GM23338 (cell line): ENCODE data around the gene FITM2. TPM values are rescaled to one million over a fixed set of nuclear protein-coding genes. Genes with fewer than 3 reads are reported as not detected.

ENCODE experiments used
- ATAC-seq: fragments of 200-7000 bp; cut with Tn5 transposase; 3 replicates; pipeline ENCODE4 v1.9.1; 2020
- DNase-seq: peaks from one replicate; pipeline ENCODE4 v3.0.0-alpha.2; 2015; ENCODE audit warnings: low spot score
- H2AFZ ChIP-seq: fragments of 200-600 bp; sonication (generic); 2 replicates; pipeline ENCODE4 v1.8.0; 2016; ENCODE audit warnings: antibody characterized with exemption, mild to moderate bottlenecking, moderate library complexity
- H3F3A ChIP-seq: fragments of 200-600 bp; sonication (generic); replicated peaks from 2 replicates; pipeline ENCODE4 v1.8.0; 2017; ENCODE audit warnings: antibody characterized with exemption, mixed run types, low read depth
- H3K27ac ChIP-seq: fragments of 200-600 bp; sonication (generic); 2 replicates; pipeline ENCODE4 v1.6.1; 2016; ENCODE audit warnings: low read depth
- H3K27me3 ChIP-seq: fragments of 200-600 bp; sonication (generic); 2 replicates; pipeline ENCODE4 v1.8.0; 2016; ENCODE audit warnings: mild to moderate bottlenecking, mixed run types, moderate library complexity; ENCODE audit not compliant: insufficient read depth
- H3K36me3 ChIP-seq: fragments of 200-600 bp; sonication (generic); 2 replicates; pipeline ENCODE4 v1.8.0; 2016; ENCODE audit warnings: mild to moderate bottlenecking; ENCODE audit not compliant: insufficient read depth
- H3K4me1 ChIP-seq: fragments of 200-600 bp; sonication (generic); 2 replicates; pipeline ENCODE4 v1.8.0; 2016; ENCODE audit warnings: mild to moderate bottlenecking, moderate library complexity; ENCODE audit not compliant: insufficient read depth
- H3K4me2 ChIP-seq: fragments of 200-600 bp; sonication (generic); 2 replicates; pipeline ENCODE4 v1.7.1; 2017; ENCODE audit warnings: mixed run types
- H3K4me3 ChIP-seq: fragments of 200-600 bp; sonication (generic); 2 replicates; pipeline ENCODE4 v1.6.1; 2016; ENCODE audit warnings: mixed run types
- H3K79me2 ChIP-seq: fragments of 200-600 bp; sonication (generic); replicated peaks from 2 replicates; pipeline ENCODE4 v1.8.0; 2017; ENCODE audit warnings: mild to moderate bottlenecking; ENCODE audit not compliant: insufficient read depth
- H3K9me2 ChIP-seq: fragments of 200-600 bp; sonication (generic); 2 replicates; pipeline ENCODE4 v1.8.0; 2017; ENCODE audit not compliant: insufficient read depth
- H4K20me1 ChIP-seq: fragments of 200-600 bp; sonication (generic); replicated peaks from 2 replicates; pipeline ENCODE4 v1.8.0; 2017; ENCODE audit warnings: mild to moderate bottlenecking; ENCODE audit not compliant: insufficient read depth
- H3K27ac Mint-ChIP-seq: 2 replicates; pipeline ENCODE4 v1.8.0; 2020; ENCODE audit warnings: inconsistent platforms, mild to moderate bottlenecking, moderate library complexity, mixed read lengths
- H3K27me3 Mint-ChIP-seq: 3 replicates; pipeline ENCODE4 v1.8.0; 2022; ENCODE audit warnings: low read depth, mild to moderate bottlenecking, moderate library complexity, mixed read lengths, inconsistent platforms; ENCODE audit not compliant: insufficient read depth, poor library complexity
- H3K36me3 Mint-ChIP-seq: 3 replicates; pipeline ENCODE4 v1.8.0; 2021; ENCODE audit warnings: low read depth, mild to moderate bottlenecking, inconsistent platforms, moderate library complexity, mixed read lengths
- H3K4me1 Mint-ChIP-seq: 3 replicates; pipeline ENCODE4 v1.8.0; 2020; ENCODE audit warnings: mild to moderate bottlenecking, inconsistent platforms, mixed read lengths
- H3K4me3 Mint-ChIP-seq: 3 replicates; pipeline ENCODE4 v1.8.0; 2021; ENCODE audit warnings: moderate library complexity, mild to moderate bottlenecking, inconsistent platforms, mixed read lengths
- H3K9me3 Mint-ChIP-seq: 3 replicates; pipeline ENCODE4 v1.8.0; 2020; ENCODE audit warnings: moderate library complexity, mild to moderate bottlenecking, inconsistent platforms, mixed read lengths
- CREB1 ChIP-seq: fragments of 250-450 bp; sonication (Bioruptor Pico); IDR thresholded peaks from 2 replicates; pipeline ENCODE4 v1.5.0; 2020; ENCODE audit warnings: low read depth, mild to moderate bottlenecking, moderate library complexity
- EZH2phosphoT487 ChIP-seq: fragments of 200-600 bp; sonication (generic); IDR thresholded peaks from one replicate; pipeline ENCODE4 v1.8.1; 2018; ENCODE audit warnings: antibody characterized with exemption; ENCODE audit not compliant: unreplicated experiment
- JUNB ChIP-seq: IDR thresholded peaks from one replicate; pipeline ENCODE4 v1.6.1; 2016; ENCODE audit warnings: antibody characterized with exemption; ENCODE audit not compliant: unreplicated experiment
- NANOG ChIP-seq: IDR thresholded peaks from 2 replicates; pipeline ENCODE4 v1.6.1; 2016; ENCODE audit warnings: antibody characterized with exemption, borderline replicate concordance
- REST ChIP-seq: IDR thresholded peaks from one replicate; pipeline ENCODE4 v1.6.1; 2018; ENCODE audit warnings: antibody characterized with exemption; ENCODE audit not compliant: unreplicated experiment
- STAT1 ChIP-seq: IDR thresholded peaks from one replicate; pipeline ENCODE4 v1.6.1; 2016; ENCODE audit warnings: antibody characterized with exemption; ENCODE audit not compliant: unreplicated experiment
- ZNF114 ChIP-seq: fragments of 250-450 bp; sonication (Bioruptor Pico); IDR thresholded peaks from 2 replicates; pipeline ENCODE4 v1.5.0; 2020; ENCODE audit warnings: mild to moderate bottlenecking, moderate library complexity
- ZNF331 ChIP-seq: fragments of 250-450 bp; sonication (Bioruptor Pico); IDR thresholded peaks from 2 replicates; pipeline ENCODE4 v1.5.0; 2020; ENCODE audit warnings: low read depth, mild to moderate bottlenecking, moderate library complexity
- polyA plus RNA-seq: library from polyadenylated mRNA; unstranded; fragments of >200 nt; fragmentation: Nextera tagmentation; extraction: Ambion mirVana; gene quantifications from 2 replicates; pipeline ENCODE4 v1.2.1, GENCODE V29; 2016
- total RNA-seq: library from RNA; depleted of rRNA; stranded (reverse); fragments of >200 nt; shearing (Covaris generic); gene quantifications from 2 replicates; pipeline ENCODE4 v1.2.3, GENCODE V29; 2014
- TF ChIP-seq, protein P1 (sequence below): IDR thresholded peaks from 2 replicates; pipeline ENCODE4 v1.6.1; 2016; ENCODE audit warnings: antibody characterized with exemption
- TF ChIP-seq, protein P2 (sequence below): fragments of 250-450 bp; sonication (Bioruptor Pico); IDR thresholded peaks from 2 replicates; pipeline ENCODE4 v1.5.0; 2020; ENCODE audit warnings: mild to moderate bottlenecking, moderate library complexity

Gene FITM2
- total and polyA plus RNA-seq, 2 experiments from 2014 or later: 0.87 to 1.6 TPM

GRCh38 chr20:44304383-44304782, 6.6 kb downstream of the FITM2 start (continued):
- TF ChIP-seq REST (no peak), JUNB (no peak), ZNF331 (CRISPR knock-in tag) (no peak), STAT1 (no peak), CREB1 (CRISPR knock-in tag) (no peak), ZNF114 (CRISPR knock-in tag) (no peak), NANOG (no peak)
- TF ChIP-seq, protein P1, sequence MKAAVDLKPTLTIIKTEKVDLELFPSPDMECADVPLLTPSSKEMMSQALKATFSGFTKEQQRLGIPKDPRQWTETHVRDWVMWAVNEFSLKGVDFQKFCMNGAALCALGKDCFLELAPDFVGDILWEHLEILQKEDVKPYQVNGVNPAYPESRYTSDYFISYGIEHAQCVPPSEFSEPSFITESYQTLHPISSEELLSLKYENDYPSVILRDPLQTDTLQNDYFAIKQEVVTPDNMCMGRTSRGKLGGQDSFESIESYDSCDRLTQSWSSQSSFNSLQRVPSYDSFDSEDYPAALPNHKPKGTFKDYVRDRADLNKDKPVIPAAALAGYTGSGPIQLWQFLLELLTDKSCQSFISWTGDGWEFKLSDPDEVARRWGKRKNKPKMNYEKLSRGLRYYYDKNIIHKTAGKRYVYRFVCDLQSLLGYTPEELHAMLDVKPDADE: no peak

- H3K36me3 ChIP-seq: no peaks in the 10 kb centered on the region
- no peaks in the 10 kb centered on the region for H3F3A ChIP-seq
- no peak overlapping the region for H2AFZ ChIP-seq
- no peaks in the 10 kb centered on the region; the same call in 1 of the 2 replicates for H4K20me1 ChIP-seq
- H3K4me3 ChIP-seq: no peak overlapping the region
- H3K4me3 Mint-ChIP-seq: no peak overlapping the region
- H3K9me2 ChIP-seq: no peaks in the 10 kb centered on the region
- no peak overlapping the region for H3K27ac ChIP-seq
- H3K9me3 Mint-ChIP-seq: no peaks in the 10 kb centered on the region
- peaks cover 1% of the 10 kb centered on the region for H3K27me3 Mint-ChIP-seq
- no peak overlapping the region for H3K4me2 ChIP-seq
- no peaks in the 10 kb centered on the region for H3K27me3 ChIP-seq
- no peaks in the 10 kb centered on the region; the same call in 2 of the 3 replicates for H3K4me1 Mint-ChIP-seq
- H3K79me2 ChIP-seq: no peaks in the 10 kb centered on the region
- ATAC-seq (no peak), DNase-seq (no peak)
- H3K4me1 ChIP-seq: no peaks in the 10 kb centered on the region
- H3K27ac Mint-ChIP-seq: no peak overlapping the region
- H3K36me3 Mint-ChIP-seq: no peaks in the 10 kb centered on the region; the same call in 2 of the 3 replicates
- TF ChIP-seq, protein P2, sequence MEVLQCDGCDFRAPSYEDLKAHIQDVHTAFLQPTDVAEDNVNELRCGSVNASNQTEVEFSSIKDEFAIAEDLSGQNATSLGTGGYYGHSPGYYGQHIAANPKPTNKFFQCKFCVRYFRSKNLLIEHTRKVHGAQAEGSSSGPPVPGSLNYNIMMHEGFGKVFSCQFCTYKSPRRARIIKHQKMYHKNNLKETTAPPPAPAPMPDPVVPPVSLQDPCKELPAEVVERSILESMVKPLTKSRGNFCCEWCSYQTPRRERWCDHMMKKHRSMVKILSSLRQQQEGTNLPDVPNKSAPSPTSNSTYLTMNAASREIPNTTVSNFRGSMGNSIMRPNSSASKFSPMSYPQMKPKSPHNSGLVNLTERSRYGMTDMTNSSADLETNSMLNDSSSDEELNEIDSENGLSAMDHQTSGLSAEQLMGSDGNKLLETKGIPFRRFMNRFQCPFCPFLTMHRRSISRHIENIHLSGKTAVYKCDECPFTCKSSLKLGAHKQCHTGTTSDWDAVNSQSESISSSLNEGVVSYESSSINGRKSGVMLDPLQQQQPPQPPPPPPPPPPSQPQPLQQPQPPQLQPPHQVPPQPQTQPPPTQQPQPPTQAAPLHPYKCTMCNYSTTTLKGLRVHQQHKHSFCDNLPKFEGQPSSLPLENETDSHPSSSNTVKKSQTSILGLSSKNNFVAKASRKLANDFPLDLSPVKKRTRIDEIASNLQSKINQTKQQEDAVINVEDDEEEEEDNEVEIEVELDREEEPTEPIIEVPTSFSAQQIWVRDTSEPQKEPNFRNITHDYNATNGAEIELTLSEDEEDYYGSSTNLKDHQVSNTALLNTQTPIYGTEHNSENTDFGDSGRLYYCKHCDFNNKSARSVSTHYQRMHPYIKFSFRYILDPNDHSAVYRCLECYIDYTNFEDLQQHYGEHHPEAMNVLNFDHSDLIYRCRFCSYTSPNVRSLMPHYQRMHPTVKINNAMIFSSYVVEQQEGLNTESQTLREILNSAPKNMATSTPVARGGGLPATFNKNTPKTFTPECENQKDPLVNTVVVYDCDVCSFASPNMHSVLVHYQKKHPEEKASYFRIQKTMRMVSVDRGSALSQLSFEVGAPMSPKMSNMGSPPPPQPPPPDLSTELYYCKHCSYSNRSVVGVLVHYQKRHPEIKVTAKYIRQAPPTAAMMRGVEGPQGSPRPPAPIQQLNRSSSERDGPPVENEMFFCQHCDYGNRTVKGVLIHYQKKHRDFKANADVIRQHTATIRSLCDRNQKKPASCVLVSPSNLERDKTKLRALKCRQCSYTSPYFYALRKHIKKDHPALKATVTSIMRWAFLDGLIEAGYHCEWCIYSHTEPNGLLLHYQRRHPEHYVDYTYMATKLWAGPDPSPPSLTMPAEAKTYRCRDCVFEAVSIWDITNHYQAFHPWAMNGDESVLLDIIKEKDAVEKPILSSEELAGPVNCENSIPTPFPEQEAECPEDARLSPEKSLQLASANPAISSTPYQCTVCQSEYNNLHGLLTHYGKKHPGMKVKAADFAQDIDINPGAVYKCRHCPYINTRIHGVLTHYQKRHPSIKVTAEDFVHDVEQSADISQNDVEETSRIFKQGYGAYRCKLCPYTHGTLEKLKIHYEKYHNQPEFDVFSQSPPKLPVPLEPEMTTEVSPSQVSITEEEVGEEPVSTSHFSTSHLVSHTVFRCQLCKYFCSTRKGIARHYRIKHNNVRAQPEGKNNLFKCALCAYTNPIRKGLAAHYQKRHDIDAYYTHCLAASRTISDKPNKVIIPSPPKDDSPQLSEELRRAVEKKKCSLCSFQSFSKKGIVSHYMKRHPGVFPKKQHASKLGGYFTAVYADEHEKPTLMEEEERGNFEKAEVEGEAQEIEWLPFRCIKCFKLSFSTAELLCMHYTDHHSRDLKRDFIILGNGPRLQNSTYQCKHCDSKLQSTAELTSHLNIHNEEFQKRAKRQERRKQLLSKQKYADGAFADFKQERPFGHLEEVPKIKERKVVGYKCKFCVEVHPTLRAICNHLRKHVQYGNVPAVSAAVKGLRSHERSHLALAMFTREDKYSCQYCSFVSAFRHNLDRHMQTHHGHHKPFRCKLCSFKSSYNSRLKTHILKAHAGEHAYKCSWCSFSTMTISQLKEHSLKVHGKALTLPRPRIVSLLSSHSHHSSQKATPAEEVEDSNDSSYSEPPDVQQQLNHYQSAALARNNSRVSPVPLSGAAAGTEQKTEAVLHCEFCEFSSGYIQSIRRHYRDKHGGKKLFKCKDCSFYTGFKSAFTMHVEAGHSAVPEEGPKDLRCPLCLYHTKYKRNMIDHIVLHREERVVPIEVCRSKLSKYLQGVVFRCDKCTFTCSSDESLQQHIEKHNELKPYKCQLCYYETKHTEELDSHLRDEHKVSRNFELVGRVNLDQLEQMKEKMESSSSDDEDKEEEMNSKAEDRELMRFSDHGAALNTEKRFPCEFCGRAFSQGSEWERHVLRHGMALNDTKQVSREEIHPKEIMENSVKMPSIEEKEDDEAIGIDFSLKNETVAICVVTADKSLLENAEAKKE (CRISPR knock-in tag): no peak
- TF ChIP-seq STAT1 (no peak), ZNF331 (CRISPR knock-in tag) (no peak), REST (no peak), ZNF114 (CRISPR knock-in tag) (no peak), CREB1 (CRISPR knock-in tag) (no peak), NANOG (no peak), EZH2phosphoT487 (no peak), JUNB (no peak)
Observed at GRCh38 chr20:44302736-44303135, 8.3 kb downstream of the FITM2 start.
